Hepatocyte (in vitro differentiated cells): ENCODE results near the gene SLC25A38.

ENCODE experiments used
- EZH2 ChIP-seq: fragments of 200-600 bp; sonication (generic); IDR thresholded peaks from 2 replicates; pipeline ENCODE4 v1.6.1; 2016; ENCODE audit warnings: antibody characterized with exemption, mild to moderate bottlenecking, borderline replicate concordance
- EZH2phosphoT487 ChIP-seq: fragments of 200-600 bp; sonication (generic); IDR thresholded peaks from one replicate; pipeline ENCODE4 v1.6.1; 2018; ENCODE audit warnings: antibody characterized with exemption, mild to moderate bottlenecking, low read depth, moderate library complexity; ENCODE audit not compliant: unreplicated experiment, severe bottlenecking
- TF ChIP-seq, protein P1 (sequence below): fragments of 200-600 bp; sonication (generic); IDR thresholded peaks from 2 replicates; pipeline ENCODE4 v1.5.1; 2016; ENCODE audit warnings: antibody characterized with exemption, mild to moderate bottlenecking; ENCODE audit not compliant: poor library complexity

DNA sequence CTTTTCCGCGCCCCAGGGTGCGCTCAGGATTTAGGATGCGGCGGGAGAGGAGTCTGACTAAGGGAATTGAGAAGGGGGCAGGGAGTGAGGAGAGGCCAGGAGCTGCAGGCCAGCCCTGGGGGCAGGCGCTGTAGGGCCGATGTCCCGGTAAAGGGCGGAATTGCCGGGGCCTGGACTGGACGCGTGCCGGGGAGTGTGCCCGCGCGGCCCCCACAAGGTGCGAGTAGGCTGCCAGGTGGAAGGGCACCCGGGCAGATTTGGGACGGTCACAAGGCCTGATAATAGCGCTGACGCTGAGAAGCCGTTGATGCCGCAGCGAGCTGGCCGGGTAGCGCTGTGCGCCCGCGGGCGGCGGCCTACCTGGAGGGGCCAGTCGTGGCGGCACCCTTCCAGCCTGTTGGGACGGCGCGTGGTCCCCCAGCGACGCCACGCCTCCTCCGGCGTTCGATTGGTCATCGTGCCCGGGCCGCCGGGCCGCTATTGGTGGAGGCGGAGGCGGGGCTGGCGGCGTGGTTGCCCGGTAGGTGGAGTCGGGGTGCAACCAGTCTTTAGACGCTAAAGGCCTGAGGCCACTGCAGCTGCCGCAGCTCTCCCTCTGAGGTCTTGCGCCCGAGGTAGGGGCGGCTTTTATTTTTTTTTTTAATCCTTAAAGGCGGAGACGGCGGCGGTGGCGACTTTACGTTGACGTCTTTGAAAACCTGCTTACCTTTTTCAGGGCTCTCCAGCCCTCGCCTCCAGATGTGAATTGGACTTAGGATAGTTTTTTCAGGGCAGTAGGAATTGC is 903 bp downstream of the SLC25A38 start:
- TF ChIP-seq, protein P1, sequence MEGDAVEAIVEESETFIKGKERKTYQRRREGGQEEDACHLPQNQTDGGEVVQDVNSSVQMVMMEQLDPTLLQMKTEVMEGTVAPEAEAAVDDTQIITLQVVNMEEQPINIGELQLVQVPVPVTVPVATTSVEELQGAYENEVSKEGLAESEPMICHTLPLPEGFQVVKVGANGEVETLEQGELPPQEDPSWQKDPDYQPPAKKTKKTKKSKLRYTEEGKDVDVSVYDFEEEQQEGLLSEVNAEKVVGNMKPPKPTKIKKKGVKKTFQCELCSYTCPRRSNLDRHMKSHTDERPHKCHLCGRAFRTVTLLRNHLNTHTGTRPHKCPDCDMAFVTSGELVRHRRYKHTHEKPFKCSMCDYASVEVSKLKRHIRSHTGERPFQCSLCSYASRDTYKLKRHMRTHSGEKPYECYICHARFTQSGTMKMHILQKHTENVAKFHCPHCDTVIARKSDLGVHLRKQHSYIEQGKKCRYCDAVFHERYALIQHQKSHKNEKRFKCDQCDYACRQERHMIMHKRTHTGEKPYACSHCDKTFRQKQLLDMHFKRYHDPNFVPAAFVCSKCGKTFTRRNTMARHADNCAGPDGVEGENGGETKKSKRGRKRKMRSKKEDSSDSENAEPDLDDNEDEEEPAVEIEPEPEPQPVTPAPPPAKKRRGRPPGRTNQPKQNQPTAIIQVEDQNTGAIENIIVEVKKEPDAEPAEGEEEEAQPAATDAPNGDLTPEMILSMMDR = no peak
- TF ChIP-seq EZH2 (no peak), EZH2phosphoT487 (no peak)
